Renal cortex interstitium (tissue), 11 donors: ENCODE data around the gene CDK12. TPM values are rescaled to one million over a fixed set of nuclear protein-coding genes. Genes with fewer than 3 reads are reported as not detected.
A peak's percentile ranks its signal among the peaks of the same experiment; 100 is the strongest.

ENCODE experiments used
- DNase-seq, 11 donors: peaks; one replicate each; pipeline ENCODE4 v3.0.0-alpha.2; 2013; ENCODE audit warnings: low read depth in 9 of 11, low spot score in 4 of 11; ENCODE audit errors: extremely low read depth in 1 of 11
- polyA plus RNA-seq, 3 donors: library from polyadenylated mRNA; unstranded; fragments of 120-200 nt; gene quantifications; one replicate each; pipeline ENCODE4 v1.2.1, GENCODE V29; 2013; ENCODE audit not compliant: insufficient read length in 3 of 3

The CDK12 gene
- polyA plus RNA-seq, 3 donors: 53.4 to 65.5 (median 62.0) TPM

DNA sequence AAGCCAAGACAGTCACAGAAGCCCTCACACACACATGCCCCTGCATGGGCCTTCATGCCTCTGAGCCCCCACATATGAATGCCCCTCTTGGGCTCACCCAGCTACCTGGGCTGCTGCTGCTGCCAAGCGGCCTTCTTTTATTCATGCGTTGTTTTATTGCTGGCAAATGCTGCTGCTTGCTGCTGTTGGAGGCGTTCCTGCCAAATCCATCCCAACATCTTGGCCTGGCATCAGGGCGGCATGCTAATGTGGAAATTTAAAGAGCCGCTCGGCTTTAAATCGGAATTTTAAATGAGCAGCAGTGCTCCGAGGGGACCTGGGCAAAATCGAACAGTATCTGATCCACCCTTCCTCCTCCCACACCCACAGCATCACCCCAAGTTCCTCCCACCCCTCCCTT is 107.4 kb downstream of the CDK12 start:
- DNase-seq: no peak

- DNase-seq: no peak
Measured at GRCh38 chr17:39569126-39569525, 107.8 kb downstream of the CDK12 start.

GRCh38 chr17:39572121-39572520 is 110.8 kb downstream of the CDK12 start:
- no peak for DNase-seq

DNA sequence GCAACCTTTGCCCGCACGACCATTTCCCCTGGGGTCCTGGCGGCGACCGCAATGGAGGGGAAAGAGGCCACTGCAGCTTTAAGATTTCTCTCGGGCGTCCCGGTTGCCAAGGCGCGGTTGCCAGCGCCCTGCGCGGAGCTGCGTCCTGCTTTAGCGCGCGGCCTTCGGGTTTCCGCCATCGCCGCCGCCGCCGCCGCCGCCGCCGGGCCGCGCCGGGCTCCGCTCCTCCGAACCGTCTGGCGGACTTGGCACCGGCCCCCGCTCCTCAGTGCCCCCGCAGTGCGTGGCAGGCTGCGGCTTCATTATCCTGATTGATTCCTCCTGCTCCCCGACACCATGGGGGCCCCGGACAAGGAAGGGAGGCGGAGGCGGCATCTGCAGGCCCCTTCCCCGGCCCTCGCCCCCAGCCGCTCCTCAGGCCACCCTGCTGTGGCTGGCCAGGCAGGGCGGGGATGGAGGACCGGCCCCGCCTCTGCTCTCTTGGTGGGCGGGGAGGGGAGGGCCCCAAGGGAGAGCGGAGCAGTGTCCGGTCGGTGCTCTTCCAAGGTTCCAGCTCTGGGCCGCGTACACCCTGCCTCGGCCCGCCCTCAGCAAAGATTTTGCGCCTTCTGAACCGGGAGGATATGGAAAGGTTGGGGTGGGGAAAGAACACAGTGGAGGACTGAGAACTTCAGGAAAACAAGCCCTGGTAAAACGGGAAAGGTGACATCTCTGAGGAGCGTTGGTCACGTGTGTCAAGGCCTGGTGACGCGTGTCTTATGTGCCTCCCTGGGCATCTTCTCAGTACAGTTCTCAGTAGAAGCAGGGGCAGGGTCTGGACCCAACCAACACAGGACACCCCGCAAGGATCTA is 112.4 kb downstream of the CDK12 start:
- peak in 8 of 11 donors; percentile 44 to 62 (median 54) for DNase-seq

DNA sequence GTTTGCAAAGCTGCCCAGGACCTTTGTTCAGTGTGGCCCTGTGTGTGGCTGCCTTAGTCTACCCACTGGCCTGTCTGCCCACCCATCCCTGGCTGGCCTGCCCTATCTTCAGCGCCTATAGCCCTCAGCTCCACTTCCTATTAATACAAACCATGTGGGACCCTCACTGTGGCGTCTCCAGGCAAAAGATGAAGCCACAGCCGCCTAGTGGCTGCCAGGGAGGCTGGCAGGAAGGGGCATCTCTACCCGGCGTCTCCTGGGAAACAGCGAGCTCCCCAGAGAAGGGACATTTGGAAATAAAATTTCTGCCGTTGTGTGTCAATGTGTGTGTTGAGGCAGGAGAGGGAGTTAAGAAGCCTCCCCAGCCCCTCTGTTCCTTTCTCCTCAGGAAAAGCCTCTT is 114.9 kb downstream of the CDK12 start:
- DNase-seq: no peak

- DNase-seq: no peak
Measured at GRCh38 chr17:39578272-39578671, 117.0 kb downstream of the CDK12 start.

DNA sequence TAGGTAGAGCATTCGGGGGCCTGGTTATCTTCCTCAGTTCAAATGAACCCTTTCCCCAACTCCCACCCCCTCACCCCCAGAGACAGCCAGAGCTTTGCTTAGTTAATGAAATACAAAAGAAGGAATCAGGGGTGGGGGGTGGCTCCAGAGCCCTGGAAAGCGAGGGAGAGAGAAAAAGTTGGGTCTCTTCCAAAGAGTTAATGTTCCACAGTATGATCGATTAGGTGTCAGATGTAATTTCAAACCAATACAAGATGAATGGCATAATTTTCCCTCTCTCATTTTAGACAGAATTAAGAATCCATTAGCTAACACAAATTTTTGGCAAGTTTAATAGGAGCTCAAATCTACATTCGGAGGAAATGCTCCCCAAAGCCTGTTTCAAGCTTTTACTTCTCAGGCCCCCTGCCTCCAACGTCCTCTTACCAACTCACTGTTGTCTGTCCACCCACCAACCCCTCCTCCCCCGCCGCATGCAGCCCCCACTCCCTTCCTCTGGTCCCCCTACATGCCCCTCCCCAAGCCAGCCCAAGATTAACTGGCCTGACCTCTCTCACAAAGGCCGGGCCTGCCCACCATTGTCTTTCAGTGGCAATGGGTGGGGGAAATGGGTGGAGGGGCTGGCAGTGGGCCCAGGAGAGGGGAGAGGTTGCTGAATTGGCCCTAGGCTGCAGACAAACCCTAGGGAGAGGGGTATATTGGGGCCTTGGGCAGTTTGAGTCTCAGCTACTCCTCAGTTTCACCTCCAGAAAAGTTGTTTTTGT is 118.2 kb downstream of the CDK12 start:
- DNase-seq: no peak

DNA sequence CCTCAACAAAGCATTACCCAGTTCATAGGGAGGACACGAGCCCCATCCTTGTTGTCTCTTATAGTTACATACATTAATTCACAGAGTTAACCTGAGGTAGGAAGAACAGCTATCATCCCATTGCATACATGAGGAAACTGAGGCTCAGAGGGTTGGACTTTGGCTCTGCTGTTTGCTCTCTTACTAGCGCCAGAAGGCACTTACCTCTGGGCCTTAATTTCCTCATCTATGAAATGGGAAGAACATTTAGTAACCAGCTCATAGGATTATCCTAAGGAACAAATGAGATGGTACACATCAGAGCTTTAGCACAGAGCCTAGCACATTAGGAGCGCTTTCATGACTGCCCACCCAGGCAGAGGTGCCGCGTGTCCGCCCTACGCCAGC is 118.8 kb downstream of the CDK12 start:
- no peak for DNase-seq

- DNase-seq: no peak
Measured at GRCh38 chr17:39581071-39581758, 119.9 kb downstream of the CDK12 start.

DNA sequence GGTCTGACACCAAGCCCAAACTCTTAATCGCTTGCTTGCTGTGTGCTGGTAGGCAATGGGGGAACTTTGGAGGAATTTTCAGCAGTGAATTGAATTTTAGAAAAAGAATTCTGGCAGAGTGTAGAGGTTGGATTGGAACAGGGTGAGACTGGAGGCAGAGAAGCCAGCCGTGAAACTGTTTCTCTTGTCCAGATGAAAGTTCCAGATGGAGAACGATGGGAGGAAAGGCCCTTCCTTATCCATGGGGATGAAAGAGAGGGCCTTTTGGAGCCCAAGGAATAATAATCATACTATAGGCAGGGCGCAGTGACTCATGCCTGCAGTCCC is 120.4 kb downstream of the CDK12 start:
- no peak for DNase-seq

- no peak for DNase-seq
Measured at GRCh38 chr17:39582658-39583057, 121.4 kb downstream of the CDK12 start.

Other genes with a start within 250 kb of the CDK12 start
- 1 to 10 TPM; 3.3 to 4.5 (median 3.6) TPM for gene STAC2, start 235.5 kb upstream of the CDK12 start, polyA plus RNA-seq
- 10 to 100 TPM; 11.8 to 15.1 (median 13.2) TPM for gene FBXL20, start 59.9 kb upstream of the CDK12 start, polyA plus RNA-seq
- gene MED1, start 10.2 kb upstream of the CDK12 start, polyA plus RNA-seq: 10 to 100 TPM; 48.2 to 56.3 (median 50.9) TPM
- under 1 TPM; 0.03 to 0.09 (median 0.05) TPM for gene NEUROD2, start 146.4 kb downstream of the CDK12 start, polyA plus RNA-seq
- 10 to 100 TPM in 2 of 3 donors, 1 to 10 TPM in 1; 8.2 to 13.1 (median 13.0) TPM for gene PPP1R1B, start 165.5 kb downstream of the CDK12 start, polyA plus RNA-seq
- gene STARD3, start 175.7 kb downstream of the CDK12 start, polyA plus RNA-seq: 10 to 100 TPM; 47.2 to 52.1 (median 51.6) TPM
- 1 to 10 TPM; 1.2 to 2.2 (median 1.6) TPM for gene TCAP, start 203.9 kb downstream of the CDK12 start, polyA plus RNA-seq
- gene PNMT, start 207.0 kb downstream of the CDK12 start, polyA plus RNA-seq: 1 to 10 TPM; 1.3 to 2.8 (median 2.4) TPM
- 10 to 100 TPM; 32.1 to 50.8 (median 37.2) TPM for gene PGAP3, start 226.6 kb downstream of the CDK12 start, polyA plus RNA-seq
- gene ERBB2, start 238.6 kb downstream of the CDK12 start, polyA plus RNA-seq: 100 to 1,000 TPM; 158 to 183 (median 165) TPM